LNCaP clone FGC (cell line): ENCODE measurements around the gene PRND.

Source experiments
- DNase-seq: peaks from one replicate; pipeline ENCODE4 v3.0.0-alpha.2; 2011; ENCODE audit warnings: low read depth
- H3K4me3 ChIP-seq: 2 replicates; pipeline ENCODE4 v1.5.1; 2011; ENCODE audit warnings: mild to moderate bottlenecking, low read depth, low read length, control low read depth
- CTCF ChIP-seq: IDR thresholded peaks from 2 replicates; pipeline ENCODE4 v1.5.1; 2012; ENCODE audit warnings: mild to moderate bottlenecking; ENCODE audit not compliant: control insufficient read depth, insufficient read depth; ENCODE audit errors: extremely low read depth

PRND gene

GRCh38 chr20:4721719-4722118, at the start of gene PRND:
Gene PRND, plus strand, starts transcription at chr20:4721909. Its CDS starts 2,643 bp downstream, at chr20:4724552.
- no peak for DNase-seq
- H3K4me3 ChIP-seq = no peak within 1 kb of the TSS
- TF ChIP-seq CTCF = no peak

- no peak for DNase-seq
- H3K4me3 ChIP-seq = no peak overlapping the region
- TF ChIP-seq CTCF = no peak
Observed at GRCh38 chr20:4672948-4673347, 48.8 kb upstream of the PRND start.

DNA sequence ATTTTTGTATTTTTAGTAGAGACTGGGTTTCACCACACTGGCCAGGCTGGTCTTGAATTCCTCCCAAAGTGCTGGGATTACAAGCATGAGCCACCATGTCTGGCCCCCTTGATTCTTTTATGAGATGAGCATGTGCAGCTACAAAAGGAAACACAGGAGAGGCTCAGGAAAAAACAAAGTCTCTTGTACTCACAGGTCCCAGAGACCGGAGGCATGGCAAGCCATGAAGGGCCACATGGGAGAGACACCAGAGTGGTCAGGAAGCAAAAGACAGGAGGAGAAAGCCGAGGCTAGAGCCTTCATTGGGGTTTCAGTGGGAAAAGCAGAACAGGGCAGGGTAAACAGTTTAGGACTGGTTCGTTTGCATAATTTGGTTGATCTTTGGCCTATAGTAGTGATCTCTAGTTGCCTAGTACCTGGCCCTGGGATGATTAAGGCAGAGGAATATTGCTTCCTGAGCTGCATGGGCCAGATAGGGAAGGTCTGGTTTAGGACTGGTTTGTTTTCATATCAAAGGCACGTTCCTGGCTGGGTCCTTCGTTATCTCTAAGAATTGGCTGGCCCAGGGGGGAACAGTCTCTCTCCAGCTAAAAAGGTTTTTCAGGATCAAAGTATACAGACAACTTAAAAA, 48.2 kb upstream of the PRND start:
- no peak for TF ChIP-seq CTCF
- no peak for DNase-seq
- no peak overlapping the region for H3K4me3 ChIP-seq

DNA sequence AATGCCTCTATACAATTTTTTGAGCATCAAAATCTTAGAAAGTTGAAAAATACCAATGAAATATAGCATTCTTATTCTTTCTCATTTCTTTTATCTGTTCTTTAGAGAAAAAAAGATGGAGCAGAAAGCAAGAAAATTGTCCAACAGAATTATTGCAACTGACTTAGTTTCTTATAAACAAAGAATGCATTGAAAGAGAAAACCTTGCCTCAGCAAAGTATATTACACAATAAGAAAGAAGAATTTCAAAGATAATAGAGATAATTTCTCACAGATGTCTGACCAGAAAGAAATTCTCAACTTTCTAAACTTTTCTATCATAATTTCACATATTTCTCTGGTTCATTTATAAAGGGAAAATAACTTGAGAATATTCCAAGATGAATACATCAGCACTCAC, 47.0 kb upstream of the PRND start:
- DNase-seq = no peak
- H3K4me3 ChIP-seq = no peak overlapping the region

GRCh38 chr20:4677846-4678245, 43.9 kb upstream of the PRND start:
- TF ChIP-seq CTCF = no peak
- no peak overlapping the region for H3K4me3 ChIP-seq
- DNase-seq = no peak

More for the DNA sequence above, 47.0 kb upstream of the PRND start:
- no peak for TF ChIP-seq CTCF

GRCh38 chr20:4681401-4681800, 40.3 kb upstream of the PRND start:
- H3K4me3 ChIP-seq = no peak overlapping the region
- TF ChIP-seq CTCF = no peak
- DNase-seq = no peak

- no peak for DNase-seq
- no peak overlapping the region for H3K4me3 ChIP-seq
- no peak for TF ChIP-seq CTCF
Observed at GRCh38 chr20:4681991-4682401, 39.7 kb upstream of the PRND start.
